Measurements from ENCODE around the gene TMEM244. TPM values are rescaled to one million over a fixed set of nuclear protein-coding genes. Genes with fewer than 3 reads are reported as not detected.

TMEM244 gene, protein sequence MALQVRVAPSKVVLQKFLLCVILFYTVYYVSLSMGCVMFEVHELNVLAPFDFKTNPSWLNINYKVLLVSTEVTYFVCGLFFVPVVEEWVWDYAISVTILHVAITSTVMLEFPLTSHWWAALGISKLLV
- not detected in 2 replicates for total RNA-seq

GRCh38 chr6:129860908-129861665, at the start of gene TMEM244:
Gene TMEM244 (minus strand): TSS chr6:129861315. CDS start chr6:129861188, 127 bp downstream.

Small RNA genes within 50 kb of the gene (small RNA-seq; reads per million reads assigned to genes)
- gene AL451046.2: not detected

Other genes with a start within 250 kb of the TMEM244 start
- gene ARHGAP18, start 151.1 kb downstream of the TMEM244 start, total RNA-seq: 11.0 and 16.5 TPM in 2 replicates
- gene L3MBTL3, start 157.3 kb upstream of the TMEM244 start, total RNA-seq: 8.4 and 17.3 TPM in 2 replicates